HepG2 (cell line): ENCODE data around the gene GIPC3. TPM values are rescaled to one million over a fixed set of nuclear protein-coding genes. Genes with fewer than 3 reads are reported as not detected.

Source experiments
- AGO1 ChIP-seq: fragments of 200-400 bp; formaldehyde crosslinking; IDR thresholded peaks from 2 replicates; pipeline ENCODE4 v1.6.1; 2017; ENCODE audit warnings: mild to moderate bottlenecking, low read depth, low read length, moderate library complexity; ENCODE audit not compliant: poor library complexity, severe bottlenecking
- EHMT2 ChIP-seq: fragments of 200-600 bp; sonication (generic); IDR thresholded peaks from 2 replicates; pipeline ENCODE4 v1.7.0; 2017; ENCODE audit warnings: antibody characterized with exemption, low read depth, low read length, borderline replicate concordance
- ELK4 ChIP-seq: sonication (generic); formaldehyde crosslinking; IDR thresholded peaks from 2 replicates; pipeline ENCODE4 v1.9.0; 2021; ENCODE audit warnings: missing genetic modification reagents, borderline replicate concordance
- MEIS1 ChIP-seq: sonication (generic); formaldehyde crosslinking; IDR thresholded peaks from 2 replicates; pipeline ENCODE4 v1.9.0; 2021; ENCODE audit warnings: mild to moderate bottlenecking, missing genetic modification reagents, moderate library complexity, borderline replicate concordance
- RARA ChIP-seq: IDR thresholded peaks from 2 replicates; pipeline ENCODE4 v1.6.1; 2016; ENCODE audit warnings: missing genetic modification reagents, missing compliant biosample characterization
- RBAK ChIP-seq: sonication (generic); formaldehyde crosslinking; IDR thresholded peaks from 2 replicates; pipeline ENCODE4 v1.5.1; 2020; ENCODE audit warnings: mild to moderate bottlenecking, missing genetic modification reagents
- SIX1 ChIP-seq: sonication (generic); formaldehyde crosslinking; IDR thresholded peaks from 2 replicates; pipeline ENCODE4 v1.4.0; 2020; ENCODE audit warnings: missing genetic modification reagents, borderline replicate concordance
- SNAPC2 ChIP-seq: sonication (generic); formaldehyde crosslinking; IDR thresholded peaks from 2 replicates; pipeline ENCODE4 v1.8.1; 2022; ENCODE audit warnings: mild to moderate bottlenecking, missing genetic modification reagents
- SRSF4 ChIP-seq: fragments of 200-400 bp; formaldehyde crosslinking; IDR thresholded peaks from one replicate; pipeline ENCODE4 v1.6.1; 2018; ENCODE audit warnings: mild to moderate bottlenecking, low read depth, low read length, moderate library complexity; ENCODE audit not compliant: poor library complexity, severe bottlenecking
- ZBTB37 ChIP-seq: sonication (generic); formaldehyde crosslinking; IDR thresholded peaks from 2 replicates; pipeline ENCODE4 v1.4.0; 2020; ENCODE audit warnings: mild to moderate bottlenecking, missing genetic modification reagents
- ZBTB4 ChIP-seq: sonication (generic); formaldehyde crosslinking; IDR thresholded peaks from 2 replicates; pipeline ENCODE4 v1.4.0; 2020; ENCODE audit warnings: missing genetic modification reagents, mild to moderate bottlenecking, borderline replicate concordance
- ZNF430 ChIP-seq: sonication (generic); formaldehyde crosslinking; IDR thresholded peaks from 2 replicates; pipeline ENCODE4 v1.9.0; 2021; ENCODE audit warnings: mild to moderate bottlenecking, missing genetic modification reagents
- ZNF501 ChIP-seq: sonication (generic); formaldehyde crosslinking; IDR thresholded peaks from 2 replicates; pipeline ENCODE4 v1.5.1; 2020; ENCODE audit warnings: mild to moderate bottlenecking, moderate library complexity, missing genetic modification reagents
- ZNF616 ChIP-seq: sonication (generic); formaldehyde crosslinking; IDR thresholded peaks from 2 replicates; pipeline ENCODE4 v1.5.0; 2020; ENCODE audit warnings: low read depth, mild to moderate bottlenecking, missing genetic modification reagents
- ZNF687 ChIP-seq: sonication (generic); formaldehyde crosslinking; IDR thresholded peaks from 2 replicates; pipeline ENCODE4 v1.5.1; 2020; ENCODE audit warnings: mild to moderate bottlenecking, missing genetic modification reagents, moderate library complexity
- ZNF75D ChIP-seq: sonication (generic); formaldehyde crosslinking; IDR thresholded peaks from 2 replicates; pipeline ENCODE4 v1.8.1; 2023; ENCODE audit warnings: missing genetic modification reagents, mild to moderate bottlenecking, borderline replicate concordance
- ZNF761 ChIP-seq: sonication (generic); formaldehyde crosslinking; conservative IDR thresholded peaks from 2 replicates; pipeline ENCODE4 v1.4.0; 2020; ENCODE audit warnings: mild to moderate bottlenecking, missing genetic modification reagents
- polyA plus RNA-seq, 8 experiments: library from polyadenylated mRNA; depleted of rRNA in 3 of 8; stranded (reverse) in 7 of 8; unstranded in 1 of 8; fragments of >200 nt; fragmentation: Illumina TruSeq in 4 of 8; extraction: Trizol in 4 of 8; gene quantifications; 2 replicates each; pipeline versions ENCODE4 v1.2.1 to v1.2.3, GENCODE V29; 2011 to 2016; ENCODE audit warnings: low read depth in 4 of 8, missing spikeins in 1 of 8, mixed read lengths in 1 of 8; ENCODE audit not compliant: insufficient read depth in 1 of 8
- total RNA-seq, 5 experiments: library from RNA; depleted of rRNA; stranded (reverse); fragments of >200 nt; fragmentation: Illumina TruSeq; extraction: Trizol; gene quantifications; 2 replicates each; pipeline ENCODE4 v1.2.3, GENCODE V29; 2016; ENCODE audit warnings: low read depth in 1 of 5

The GIPC3 gene
- total and polyA plus RNA-seq, 2 of the 13 experiments (the other 11 are each of a cell fraction or from before 2014, with no cell fraction given): 0.05 TPM; not detected in 1

GRCh38 chr19:3557461-3558248 lies 27.6 kb upstream of the GIPC3 start, which contains the start of gene MFSD12 (continued):
- TF ChIP-seq ZNF687 (CRISPR knock-in tag) (peak; percentile 75), EHMT2 (no peak), RARA (CRISPR knock-in tag) (peak; percentile 22; the same call in 1 of the 2 replicates), SRSF4 (no peak), ZNF430 (CRISPR knock-in tag) (0 out of 2 replicates have a peak, but pooled peaks have one; percentile 45), ZNF501 (CRISPR knock-in tag) (peak; percentile 75), ELK4 (CRISPR knock-in tag) (peak; percentile 51; the same call in 1 of the 2 replicates), ZNF75D (CRISPR knock-in tag) (no peak), ZBTB37 (CRISPR knock-in tag) (no peak), ZNF616 (CRISPR knock-in tag) (peak; percentile 35; the same call in 1 of the 2 replicates), ZBTB4 (CRISPR knock-in tag) (no peak; the same call in 1 of the 2 replicates), AGO1 (peak; percentile 47), SNAPC2 (0 out of 2 replicates have a peak, but pooled peaks have one; percentile 45), SIX1 (no peak), RBAK (CRISPR knock-in tag) (no peak), ZNF761 (0 out of 2 replicates have a peak, but pooled peaks have one; percentile 36), MEIS1 (0 out of 2 replicates have a peak, but pooled peaks have one; percentile 13)
